Glomerular visceral epithelial cell (primary cell): ENCODE measurements around the gene SEPHS2.
"Not testable (repeated sequence)": the region's sequence is repeated elsewhere in the genome, so short reads cannot be mapped to it uniquely, and the experiment has no call there.

ENCODE experiments used
- DNase-seq: peaks from one replicate; pipeline ENCODE4 v3.0.0-alpha.2; 2016; ENCODE audit errors: extremely low spot score

The SEPHS2 gene

GRCh38 chr16:30445408-30446202 lies at the start of gene SEPHS2:
SEPHS2 (minus strand) TSS chr16:30445874; CDS start chr16:30445727, 147 bp downstream.
- DNase-seq = peak; percentile 96

- no peak for DNase-seq
Observed at GRCh38 chr16:30494709-30495108, 49.0 kb upstream of the SEPHS2 start.

GRCh38 chr16:30493941-30494488 lies 48.3 kb upstream of the SEPHS2 start:
- DNase-seq = no peak

GRCh38 chr16:30491744-30492308 lies 46.2 kb upstream of the SEPHS2 start:
- DNase-seq = peak; percentile 81

GRCh38 chr16:30491229-30491628 lies 45.6 kb upstream of the SEPHS2 start:
- DNase-seq = no peak

GRCh38 chr16:30490210-30490609 lies 44.5 kb upstream of the SEPHS2 start:
- DNase-seq = no peak

- no peak for DNase-seq
Observed at GRCh38 chr16:30488764-30489605, 43.3 kb upstream of the SEPHS2 start.

- DNase-seq = peak; percentile 10
Observed at GRCh38 chr16:30485818-30486436, 40.3 kb upstream of the SEPHS2 start.

- no peak for DNase-seq
Observed at GRCh38 chr16:30484887-30485286, 39.2 kb upstream of the SEPHS2 start.

- DNase-seq = no peak
Observed at GRCh38 chr16:30482366-30482765, 36.7 kb upstream of the SEPHS2 start.

GRCh38 chr16:30481381-30481780 lies 35.7 kb upstream of the SEPHS2 start:
- no peak for DNase-seq

GRCh38 chr16:30478766-30479478 lies 33.2 kb upstream of the SEPHS2 start:
- no peak for DNase-seq

- not testable (repeated sequence) for DNase-seq
Observed at GRCh38 chr16:30477773-30478172, 32.1 kb upstream of the SEPHS2 start.

- DNase-seq = no peak
Observed at GRCh38 chr16:30476991-30477390, 31.3 kb upstream of the SEPHS2 start.

GRCh38 chr16:30474684-30475083 lies 29.0 kb upstream of the SEPHS2 start:
- DNase-seq = no peak

GRCh38 chr16:30474074-30474452 lies 28.4 kb upstream of the SEPHS2 start:
- DNase-seq = no peak

- no peak for DNase-seq
Observed at GRCh38 chr16:30473231-30474073, 27.8 kb upstream of the SEPHS2 start.

GRCh38 chr16:30472328-30472942 lies 26.8 kb upstream of the SEPHS2 start, which contains the start of gene ITGAL:
ITGAL (plus strand) TSS chr16:30472742; CDS start chr16:30472838, 96 bp downstream.
- DNase-seq = no peak

GRCh38 chr16:30470632-30470995 lies 24.9 kb upstream of the SEPHS2 start:
- DNase-seq = no peak

GRCh38 chr16:30470170-30470512 lies 24.5 kb upstream of the SEPHS2 start:
- DNase-seq = no peak
